Cardiac muscle cell (in vitro differentiated cells and primary cell): ENCODE results near the gene MTOR. TPM values are rescaled to one million over a fixed set of nuclear protein-coding genes. Genes with fewer than 3 reads are reported as not detected.

Experiments
- DNase-seq, 2 donors: peaks; one replicate each; pipeline versions ENCODE4 v3.0.0 to v3.0.0-alpha.2; 2010 to 2017; ENCODE audit warnings: low read depth in 1 of 2, low spot score in 1 of 2
- H3K27ac ChIP-seq: fragments of 200-600 bp; sonication (generic); 2 replicates; pipeline ENCODE4 v1.5.1; 2016
- H3K27me3 ChIP-seq: fragments of 200-600 bp; sonication (generic); 2 replicates; pipeline ENCODE4 v1.6.0; 2016; ENCODE audit warnings: control low read depth
- H3K36me3 ChIP-seq: fragments of 200-600 bp; sonication (generic); 2 replicates; pipeline ENCODE4 v1.5.1; 2016; ENCODE audit warnings: control low read depth
- H3K4me1 ChIP-seq: fragments of 200-600 bp; sonication (generic); 2 replicates; pipeline ENCODE4 v1.8.1; 2017; ENCODE audit warnings: low read depth, mild to moderate bottlenecking, mixed run types
- H3K4me3 ChIP-seq: fragments of 200-600 bp; sonication (generic); 2 replicates; pipeline ENCODE4 v1.5.1; 2016; ENCODE audit warnings: mild to moderate bottlenecking
- H3K9me3 ChIP-seq: fragments of 200-600 bp; sonication (generic); 2 replicates; pipeline ENCODE4 v1.5.1; 2017; ENCODE audit warnings: low read depth, mild to moderate bottlenecking, control low read depth
- CTCF ChIP-seq: IDR thresholded peaks from 2 replicates; pipeline ENCODE4 v1.5.1; 2012; ENCODE audit warnings: low read depth, mild to moderate bottlenecking, low read length
- polyA plus RNA-seq: library from polyadenylated mRNA; unstranded; fragments of >200 nt; fragmentation: Nextera tagmentation; extraction: Ambion mirVana; gene quantifications from 2 replicates; pipeline ENCODE4 v1.2.1, GENCODE V29; 2016
- total RNA-seq: library from RNA; depleted of rRNA; stranded (reverse); fragments of >200 nt; gene quantifications from 2 replicates; pipeline ENCODE4 v1.2.3, GENCODE V29; 2016

The MTOR gene
- total and polyA plus RNA-seq, 2 experiments from 2014 or later: 21.5 to 45.7 TPM

- no peak for TF ChIP-seq CTCF
- H3K4me1 ChIP-seq: no peaks in the 10 kb centered on the region
- no peaks in the 10 kb centered on the region for H3K9me3 ChIP-seq
- no peaks in the 10 kb centered on the region for H3K27me3 ChIP-seq
- H3K4me3 ChIP-seq: no peak overlapping the region
- peaks cover 44% of the 10 kb centered on the region for H3K36me3 ChIP-seq
- no peak overlapping the region for H3K27ac ChIP-seq
- no peak for DNase-seq
These were observed 16.2 kb downstream of the MTOR start for GRCh38 chr1:11245904-11246719.

- DNase-seq: no peak
- no peak overlapping the region for H3K27ac ChIP-seq
- H3K27me3 ChIP-seq: no peaks in the 10 kb centered on the region
- no peaks in the 10 kb centered on the region for H3K9me3 ChIP-seq
- H3K4me3 ChIP-seq: no peak overlapping the region
- H3K4me1 ChIP-seq: no peaks in the 10 kb centered on the region
- H3K36me3 ChIP-seq: peaks cover 47% of the 10 kb centered on the region
- TF ChIP-seq CTCF: no peak
These were observed 17.1 kb downstream of the MTOR start for GRCh38 chr1:11245248-11245647.

DNA sequence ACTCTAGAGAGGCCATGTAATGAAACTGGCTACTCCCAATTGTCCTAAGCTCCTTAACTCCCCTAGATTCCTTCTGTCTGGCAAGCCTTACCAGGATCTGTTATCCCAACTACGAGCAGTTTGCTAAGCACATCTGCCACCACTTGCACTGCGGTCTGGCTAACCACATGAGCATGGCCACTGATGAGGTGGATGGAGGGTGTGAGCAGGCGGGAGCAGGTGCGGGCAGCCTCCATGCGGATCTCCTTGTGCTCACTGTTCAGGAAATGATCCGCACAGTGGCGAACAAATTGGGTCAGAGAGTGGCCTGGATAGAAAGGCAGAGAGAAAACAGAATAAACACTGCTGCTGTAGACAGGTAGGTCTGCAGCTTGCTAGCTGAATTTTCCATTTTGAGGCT lies 24.0 kb downstream of the MTOR start:
- Histone ChIP-seq H3K9me3 (no peaks in the 10 kb centered on the region), H3K4me3 (no peak overlapping the region), H3K27me3 (no peaks in the 10 kb centered on the region), H3K36me3 (peaks cover 60% of the 10 kb centered on the region), H3K4me1 (no peaks in the 10 kb centered on the region), H3K27ac (no peak overlapping the region)
- TF ChIP-seq CTCF: no peak
- no peak for DNase-seq

- Histone ChIP-seq H3K27ac (no peak overlapping the region), H3K36me3 (peaks cover 57% of the 10 kb centered on the region), H3K4me3 (no peak overlapping the region), H3K27me3 (no peaks in the 10 kb centered on the region), H3K9me3 (no peaks in the 10 kb centered on the region), H3K4me1 (no peaks in the 10 kb centered on the region)
- no peak for TF ChIP-seq CTCF
- DNase-seq: no peak
These were observed 25.0 kb downstream of the MTOR start for GRCh38 chr1:11237356-11237755.

DNA sequence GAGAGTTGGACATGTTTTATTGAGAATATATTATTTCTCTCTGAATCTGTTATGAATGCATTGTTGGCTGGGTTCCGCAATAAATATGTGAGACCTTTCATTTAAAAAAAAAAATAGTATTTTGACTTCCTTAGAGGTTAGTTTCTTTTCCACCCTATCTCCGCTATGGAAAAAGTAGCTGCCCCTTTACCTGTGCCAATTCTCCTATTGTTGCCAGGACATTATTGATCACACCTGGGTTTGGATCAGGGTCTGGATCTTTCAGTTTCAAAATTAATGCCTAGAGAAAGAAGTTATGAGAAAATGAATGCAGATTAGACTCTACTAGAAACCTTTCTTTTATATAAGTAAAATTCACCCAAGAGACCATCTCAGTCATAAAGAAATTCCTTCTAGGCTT lies 29.1 kb downstream of the MTOR start:
- DNase-seq: no peak

More for the DNA sequence above, 29.1 kb downstream of the MTOR start:
- peaks cover 71% of the 10 kb centered on the region for H3K36me3 ChIP-seq
- H3K4me1 ChIP-seq: no peaks in the 10 kb centered on the region
- H3K27me3 ChIP-seq: no peaks in the 10 kb centered on the region
- TF ChIP-seq CTCF: no peak
- no peaks in the 10 kb centered on the region for H3K9me3 ChIP-seq
- H3K4me3 ChIP-seq: no peak overlapping the region
- H3K27ac ChIP-seq: no peak overlapping the region
